ENCODE measurements around the gene ADH4. TPM values are rescaled to one million over a fixed set of nuclear protein-coding genes. Genes with fewer than 3 reads are reported as not detected.
"Not testable (repeated sequence)": the region's sequence is repeated elsewhere in the genome, so short reads cannot be mapped to it uniquely, and the experiment has no call there.

Gene ADH4
- not detected in 2 replicates for polyA plus RNA-seq (2014; cell fraction: cytosol; rRNA removed)
- not detected in 2 replicates for polyA plus RNA-seq (2014; cell fraction: nucleus; rRNA removed)

GRCh38 chr4:99144070-99144469, at the start of gene ADH4:
ADH4 (minus strand) TSS chr4:99144297; CDS start chr4:99144222, 75 bp downstream.
- no peak for DNase-seq (ENCODE audit: low spot score)

GRCh38 chr4:99190336-99190735, 46.2 kb upstream of the ADH4 start:
- DNase-seq (ENCODE audit: low spot score), result no peak

DNA sequence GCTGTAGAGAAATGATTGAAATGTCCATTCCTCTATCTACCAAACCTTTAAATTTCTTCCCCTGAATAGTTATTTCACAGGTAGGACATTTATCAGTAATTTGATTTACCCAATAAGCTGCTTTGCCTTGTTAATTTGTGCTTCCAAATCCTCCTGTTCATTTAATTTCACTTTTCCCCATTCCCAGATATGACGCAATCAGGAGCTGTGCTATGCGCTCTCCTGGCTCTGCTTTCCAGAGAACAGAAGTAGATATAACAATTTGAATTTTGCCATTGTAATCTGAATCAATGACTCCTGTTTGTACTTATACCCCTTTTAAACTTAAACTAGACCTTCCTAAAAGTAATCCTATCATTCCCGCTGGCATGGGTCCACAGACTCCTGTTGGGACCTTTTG, 45.8 kb upstream of the ADH4 start:
- DNase-seq (ENCODE audit: low spot score), result not testable (repeated sequence)

DNA sequence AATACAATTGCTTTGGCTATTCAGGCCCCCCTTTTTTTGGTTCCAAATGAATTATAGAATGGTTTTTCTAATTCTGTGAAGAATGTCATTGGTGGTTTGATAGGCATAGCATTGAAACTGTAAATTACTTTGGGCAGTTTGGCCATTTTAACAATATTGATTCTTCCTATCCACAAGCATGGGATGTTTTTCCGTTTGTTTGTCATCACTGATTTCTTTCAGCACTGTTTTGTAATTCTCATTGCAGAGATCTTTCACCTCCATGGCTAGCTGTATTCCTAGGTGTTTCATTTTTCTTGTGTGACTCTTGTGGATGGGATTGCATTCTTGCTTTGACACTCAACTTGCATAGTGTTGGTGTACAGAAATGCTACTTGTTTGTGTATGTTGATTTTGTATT, 41.9 kb upstream of the ADH4 start:
- no peak for DNase-seq (ENCODE audit: low spot score)

- DNase-seq (ENCODE audit: low spot score), result no peak
Measured at GRCh38 chr4:99185581-99185980, 41.5 kb upstream of the ADH4 start.

- no peak for DNase-seq (ENCODE audit: low spot score)
Measured at GRCh38 chr4:99180382-99181070, 36.4 kb upstream of the ADH4 start.

DNA sequence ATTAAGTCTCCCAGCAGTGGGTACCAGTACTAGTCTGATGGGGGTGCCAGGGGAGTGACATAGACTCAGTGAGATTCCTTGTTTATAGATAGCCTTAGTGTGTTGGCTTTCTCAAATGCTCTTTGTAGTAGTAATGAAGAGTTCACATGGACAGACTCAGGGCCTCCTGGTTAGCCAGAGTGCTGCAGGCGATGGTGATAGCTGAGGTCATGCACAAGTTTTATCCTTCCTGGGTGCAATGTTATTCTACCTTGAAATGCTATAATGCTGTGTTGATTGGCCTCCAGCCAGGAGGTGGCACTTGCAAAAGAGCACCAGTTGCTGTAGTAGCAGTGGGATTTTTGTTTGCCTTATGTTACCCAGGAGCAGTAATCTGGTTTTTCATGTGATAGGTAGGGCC, 35.5 kb upstream of the ADH4 start:
- no peak for DNase-seq (ENCODE audit: low spot score)

- no peak for DNase-seq (ENCODE audit: low spot score)
Measured at GRCh38 chr4:99179178-99179577, 35.1 kb upstream of the ADH4 start.

DNA sequence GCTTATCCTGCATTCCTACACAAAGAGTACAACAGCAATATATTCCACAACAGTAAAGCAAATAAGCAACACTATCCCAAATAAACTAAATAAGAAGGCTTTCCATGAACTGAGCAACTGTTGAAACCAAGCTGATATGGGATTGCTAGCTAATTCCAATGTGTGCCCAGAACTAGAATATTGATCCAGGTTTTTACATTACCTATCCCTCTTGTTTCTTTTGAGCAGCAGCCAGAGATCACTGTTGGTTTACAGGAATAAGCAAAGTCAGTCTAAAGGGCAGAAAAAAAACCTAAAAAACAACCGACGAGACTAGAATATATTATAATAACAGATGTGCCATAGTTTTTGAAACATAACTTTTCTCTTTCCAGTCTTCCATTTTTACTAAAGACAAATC, 22.4 kb upstream of the ADH4 start:
- DNase-seq (ENCODE audit: low spot score), result no peak

DNA sequence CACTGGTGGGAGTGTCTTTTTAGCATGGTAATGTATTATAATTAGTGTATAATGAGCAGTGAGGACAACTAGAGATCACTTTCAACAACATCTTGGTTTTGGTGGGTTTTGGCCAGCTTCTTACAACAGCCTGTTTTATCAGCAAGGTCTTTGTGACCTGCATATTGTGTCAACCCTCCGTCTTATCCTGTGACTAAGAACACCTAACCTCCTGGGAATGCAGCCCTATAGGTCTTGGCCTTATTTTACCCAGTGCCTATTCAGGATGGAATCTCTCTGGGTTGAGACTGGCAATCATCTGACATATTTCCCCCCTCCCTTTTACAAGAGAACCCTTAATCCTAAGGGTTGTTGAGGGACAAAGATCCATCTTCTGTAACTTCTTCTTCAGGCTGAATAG, 21.9 kb upstream of the ADH4 start:
- DNase-seq (ENCODE audit: low spot score), result no peak

GRCh38 chr4:99161373-99162099, 17.4 kb upstream of the ADH4 start:
- DNase-seq (ENCODE audit: low spot score), result no peak

- DNase-seq (ENCODE audit: low spot score), result no peak
Measured at GRCh38 chr4:99159699-99160098, 15.6 kb upstream of the ADH4 start.

GRCh38 chr4:99157478-99157935, 13.4 kb upstream of the ADH4 start:
- no peak for DNase-seq (ENCODE audit: low spot score)

DNA sequence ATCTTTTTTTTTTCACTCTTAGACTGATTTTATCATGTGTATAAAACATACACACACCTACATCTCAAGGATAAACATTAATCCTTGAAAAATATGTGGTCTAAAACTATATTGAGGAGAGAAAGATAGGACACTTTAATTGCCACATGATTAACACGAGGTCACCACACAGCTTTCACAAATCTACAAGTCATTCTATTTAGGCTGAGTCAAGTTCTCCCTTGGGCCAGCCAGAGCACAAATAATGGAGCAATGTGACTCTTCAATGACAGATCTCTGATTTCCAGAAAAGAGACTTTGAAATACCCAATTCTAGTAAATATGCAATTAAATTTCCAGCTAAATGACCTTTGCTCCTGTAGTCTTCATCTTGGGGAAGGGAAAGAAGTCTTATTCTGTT, 12.9 kb upstream of the ADH4 start:
- DNase-seq (ENCODE audit: low spot score), result no peak

DNA sequence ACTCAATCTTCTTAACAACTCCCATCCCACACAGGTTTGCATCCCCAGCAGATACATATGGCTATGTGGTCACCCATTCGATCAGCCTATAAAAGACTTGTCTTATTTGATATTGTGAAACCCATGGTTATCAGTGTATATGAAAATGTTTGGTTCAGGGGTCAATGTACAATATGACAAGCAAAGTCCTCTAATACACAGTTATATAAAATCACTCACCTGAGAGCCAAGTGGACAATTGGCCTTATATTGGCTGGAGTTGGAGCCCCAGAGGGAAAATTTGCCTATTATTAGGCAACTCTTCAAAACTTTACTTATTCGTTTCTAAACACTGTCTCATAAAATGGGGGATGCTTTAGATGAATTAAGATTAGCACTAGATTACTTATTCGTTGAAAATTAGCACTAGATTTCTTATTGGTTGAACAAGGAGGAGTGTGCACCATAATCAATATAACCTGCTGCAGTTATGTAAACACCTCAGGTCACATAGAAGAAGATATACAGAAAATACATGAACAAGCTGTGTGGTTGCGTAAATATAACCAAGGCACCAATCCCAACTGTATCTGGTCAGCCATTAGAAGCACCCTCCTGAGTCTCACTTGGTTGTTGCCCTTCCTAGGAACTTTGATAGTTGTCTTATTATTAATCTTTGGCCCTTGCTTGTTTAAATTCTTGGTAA, 10.7 kb upstream of the ADH4 start:
- no peak for DNase-seq (ENCODE audit: low spot score)

- DNase-seq (ENCODE audit: low spot score), result no peak
Measured at GRCh38 chr4:99151995-99152394, 7.9 kb upstream of the ADH4 start.

GRCh38 chr4:99151452-99151851, 7.4 kb upstream of the ADH4 start:
- DNase-seq (ENCODE audit: low spot score), result no peak

- DNase-seq (ENCODE audit: low spot score), result no peak
Measured at GRCh38 chr4:99149426-99150019, 5.4 kb upstream of the ADH4 start.

- no peak for DNase-seq (ENCODE audit: low spot score)
Measured at GRCh38 chr4:99148550-99148949, 4.5 kb upstream of the ADH4 start.

DNA sequence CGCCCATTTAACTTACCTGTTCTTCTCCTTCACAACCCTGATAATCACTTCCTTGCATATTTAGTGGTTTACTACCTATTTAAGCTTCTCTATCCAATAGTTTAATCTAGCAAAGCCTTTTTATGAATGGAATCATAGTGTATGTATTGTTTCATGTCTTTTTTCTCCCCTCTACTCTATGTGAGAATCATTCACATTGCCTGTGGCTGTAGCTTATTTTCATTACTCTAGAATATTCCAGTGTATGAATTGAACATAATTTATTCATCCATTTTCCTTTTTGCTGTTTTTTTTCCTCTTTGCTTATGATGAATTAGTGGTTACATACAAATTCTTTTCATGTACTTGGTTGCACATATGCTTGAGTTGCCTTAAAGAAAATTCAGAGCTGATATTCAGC, 490 bp upstream of the ADH4 start:
- no peak for DNase-seq (ENCODE audit: low spot score)

- no peak for DNase-seq (ENCODE audit: low spot score)
Measured at GRCh38 chr4:99136329-99136728, 7.8 kb downstream of the ADH4 start.

- peak; percentile 89 for DNase-seq (ENCODE audit: low spot score)
Measured at GRCh38 chr4:99135541-99136162, 8.4 kb downstream of the ADH4 start.
